Measurements from ENCODE around the gene TECTB.

TECTB gene

GRCh38 chr10:112258407-112258806 is 24.8 kb upstream of the TECTB start:
- no peak overlapping the region for H3K27ac ChIP-seq
- TF ChIP-seq CTCF (conservative IDR thresholded peaks at IDR 0.05), result no peak
- no peak for TF ChIP-seq ZFX (IDR thresholded peaks at IDR 0.05)

- no peak overlapping the region for H3K27ac ChIP-seq
- no peak for TF ChIP-seq CTCF (conservative IDR thresholded peaks at IDR 0.05)
- TF ChIP-seq ZFX (IDR thresholded peaks at IDR 0.05), result no peak
Measured at GRCh38 chr10:112259688-112260087, 23.5 kb upstream of the TECTB start.

- TF ChIP-seq ZFX (IDR thresholded peaks at IDR 0.05) (no peak), CTCF (conservative IDR thresholded peaks at IDR 0.05) (no peak)
- no peak overlapping the region for H3K27ac ChIP-seq
Measured at GRCh38 chr10:112260831-112261230, 22.4 kb upstream of the TECTB start.

GRCh38 chr10:112261281-112261822 is 21.8 kb upstream of the TECTB start:
- H3K27ac ChIP-seq, result no peak overlapping the region
- TF ChIP-seq CTCF (conservative IDR thresholded peaks at IDR 0.05) (no peak), ZFX (IDR thresholded peaks at IDR 0.05) (no peak)

- TF ChIP-seq ZFX (IDR thresholded peaks at IDR 0.05) (no peak), CTCF (conservative IDR thresholded peaks at IDR 0.05) (no peak)
- no peak overlapping the region for H3K27ac ChIP-seq
Measured at GRCh38 chr10:112262546-112262945, 20.7 kb upstream of the TECTB start.

- TF ChIP-seq ZFX (IDR thresholded peaks at IDR 0.05) (no peak), CTCF (conservative IDR thresholded peaks at IDR 0.05) (no peak)
- no peak overlapping the region for H3K27ac ChIP-seq
Measured at GRCh38 chr10:112265745-112266144, 17.5 kb upstream of the TECTB start.

- TF ChIP-seq CTCF (conservative IDR thresholded peaks at IDR 0.05) (no peak), ZFX (IDR thresholded peaks at IDR 0.05) (no peak)
- H3K27ac ChIP-seq, result no peak overlapping the region
Measured at GRCh38 chr10:112269266-112269665, 13.9 kb upstream of the TECTB start.

All from C4-2B (cell line).